T-helper 1 cell treated with Interleukin-12 subunit alpha and Interleukin-12 subunit beta and Interleukin-4 antibody, amounts not matched to agents 30 μg/mL and 1 μg/mL, for 36 hours (primary cell): ENCODE measurements around the gene DIS3L2.

Source experiments
- H3K27ac Mint-ChIP-seq: one replicate; pipeline ENCODE4 v1.8.0; 2021; ENCODE audit warnings: mild to moderate bottlenecking, mixed read lengths
- H3K27me3 Mint-ChIP-seq: one replicate; pipeline ENCODE4 v1.8.0; 2021; ENCODE audit warnings: low read depth, mixed read lengths
- H3K36me3 Mint-ChIP-seq: one replicate; pipeline ENCODE4 v1.8.0; 2021; ENCODE audit warnings: low read depth, mixed read lengths
- H3K4me1 Mint-ChIP-seq: one replicate; pipeline ENCODE4 v1.8.0; 2021; ENCODE audit warnings: low read depth, mixed read lengths
- H3K4me3 Mint-ChIP-seq: one replicate; pipeline ENCODE4 v1.8.0; 2021; ENCODE audit warnings: mild to moderate bottlenecking, moderate library complexity, mixed read lengths
- H3K9me3 Mint-ChIP-seq: one replicate; pipeline ENCODE4 v1.8.0; 2021; ENCODE audit warnings: mixed read lengths

Gene DIS3L2

GRCh38 chr2:232341061-232341738, 379.7 kb downstream of the DIS3L2 start:
- Mint-ChIP-seq H3K9me3 (no peaks in the 10 kb centered on the region), H3K36me3 (no peaks in the 10 kb centered on the region), H3K27me3 (peaks cover 9% of the 10 kb centered on the region)

GRCh38 chr2:232341739-232342126, 380.2 kb downstream of the DIS3L2 start:
- no peaks in the 10 kb centered on the region for H3K4me1 Mint-ChIP-seq
- no peaks in the 10 kb centered on the region for H3K9me3 Mint-ChIP-seq
- peaks cover 9% of the 10 kb centered on the region for H3K27me3 Mint-ChIP-seq
- no peak overlapping the region for H3K27ac Mint-ChIP-seq
- H3K4me3 Mint-ChIP-seq: no peak overlapping the region
- H3K36me3 Mint-ChIP-seq: no peaks in the 10 kb centered on the region

More at GRCh38 chr2:232341061-232341738, 379.7 kb downstream of the DIS3L2 start:
- no peak overlapping the region for H3K27ac Mint-ChIP-seq
- no peak overlapping the region for H3K4me3 Mint-ChIP-seq
- no peaks in the 10 kb centered on the region for H3K4me1 Mint-ChIP-seq

- no peaks in the 10 kb centered on the region for H3K36me3 Mint-ChIP-seq
- peaks cover 9% of the 10 kb centered on the region for H3K27me3 Mint-ChIP-seq
- no peaks in the 10 kb centered on the region for H3K4me1 Mint-ChIP-seq
Measured at GRCh38 chr2:232342635-232343565, 381.4 kb downstream of the DIS3L2 start.

GRCh38 chr2:232343821-232344220, 382.3 kb downstream of the DIS3L2 start:
- H3K27me3 Mint-ChIP-seq: peaks cover 9% of the 10 kb centered on the region
- H3K4me3 Mint-ChIP-seq: no peak overlapping the region
- no peaks in the 10 kb centered on the region for H3K9me3 Mint-ChIP-seq
- no peak overlapping the region for H3K27ac Mint-ChIP-seq
- peaks cover 2% of the 10 kb centered on the region for H3K4me1 Mint-ChIP-seq
- H3K36me3 Mint-ChIP-seq: no peaks in the 10 kb centered on the region

More at GRCh38 chr2:232342635-232343565, 381.4 kb downstream of the DIS3L2 start:
- Mint-ChIP-seq H3K9me3 (no peaks in the 10 kb centered on the region), H3K27ac (no peak overlapping the region), H3K4me3 (no peak overlapping the region)

GRCh38 chr2:232345251-232345650, 383.7 kb downstream of the DIS3L2 start:
- Mint-ChIP-seq H3K27ac (no peak overlapping the region), H3K27me3 (peaks cover 12% of the 10 kb centered on the region), H3K4me1 (peaks cover 6% of the 10 kb centered on the region), H3K4me3 (no peak overlapping the region), H3K36me3 (no peaks in the 10 kb centered on the region), H3K9me3 (no peaks in the 10 kb centered on the region)

- H3K4me3 Mint-ChIP-seq: no peak overlapping the region
- peaks cover 6% of the 10 kb centered on the region for H3K4me1 Mint-ChIP-seq
- H3K9me3 Mint-ChIP-seq: no peaks in the 10 kb centered on the region
- no peak overlapping the region for H3K27ac Mint-ChIP-seq
- no peaks in the 10 kb centered on the region for H3K36me3 Mint-ChIP-seq
- H3K27me3 Mint-ChIP-seq: peaks cover 18% of the 10 kb centered on the region
Measured at GRCh38 chr2:232347369-232347768, 385.9 kb downstream of the DIS3L2 start.

GRCh38 chr2:232348936-232349335, 387.4 kb downstream of the DIS3L2 start:
- Mint-ChIP-seq H3K27ac (no peak overlapping the region), H3K4me1 (peaks cover 6% of the 10 kb centered on the region), H3K9me3 (no peaks in the 10 kb centered on the region), H3K4me3 (no peak overlapping the region), H3K36me3 (no peaks in the 10 kb centered on the region), H3K27me3 (peaks cover 24% of the 10 kb centered on the region)

- H3K9me3 Mint-ChIP-seq: no peaks in the 10 kb centered on the region
- peaks cover 6% of the 10 kb centered on the region for H3K4me1 Mint-ChIP-seq
- H3K36me3 Mint-ChIP-seq: no peaks in the 10 kb centered on the region
- H3K27ac Mint-ChIP-seq: no peak overlapping the region
- no peak overlapping the region for H3K4me3 Mint-ChIP-seq
- peaks cover 20% of the 10 kb centered on the region for H3K27me3 Mint-ChIP-seq
Measured at GRCh38 chr2:232349546-232349945, 388.0 kb downstream of the DIS3L2 start.

GRCh38 chr2:232349946-232350635, 388.6 kb downstream of the DIS3L2 start:
- H3K4me1 Mint-ChIP-seq: peaks cover 6% of the 10 kb centered on the region
- no peaks in the 10 kb centered on the region for H3K36me3 Mint-ChIP-seq
- no peak overlapping the region for H3K4me3 Mint-ChIP-seq
- no peak overlapping the region for H3K27ac Mint-ChIP-seq
- peaks cover 19% of the 10 kb centered on the region for H3K27me3 Mint-ChIP-seq
- H3K9me3 Mint-ChIP-seq: no peaks in the 10 kb centered on the region

GRCh38 chr2:232350804-232351685, 389.5 kb downstream of the DIS3L2 start:
- no peaks in the 10 kb centered on the region for H3K9me3 Mint-ChIP-seq
- no peaks in the 10 kb centered on the region for H3K36me3 Mint-ChIP-seq
- no peak overlapping the region for H3K27ac Mint-ChIP-seq
- peaks cover 19% of the 10 kb centered on the region for H3K27me3 Mint-ChIP-seq
- H3K4me3 Mint-ChIP-seq: no peak overlapping the region
- H3K4me1 Mint-ChIP-seq: peaks cover 6% of the 10 kb centered on the region

- Mint-ChIP-seq H3K27ac (no peak overlapping the region), H3K36me3 (no peaks in the 10 kb centered on the region), H3K27me3 (peaks cover 25% of the 10 kb centered on the region), H3K4me1 (peaks cover 6% of the 10 kb centered on the region), H3K9me3 (no peaks in the 10 kb centered on the region), H3K4me3 (no peak overlapping the region)
Measured at GRCh38 chr2:232351686-232352510, 390.4 kb downstream of the DIS3L2 start.

- no peak overlapping the region for H3K4me3 Mint-ChIP-seq
- no peaks in the 10 kb centered on the region for H3K9me3 Mint-ChIP-seq
- no peak overlapping the region for H3K27ac Mint-ChIP-seq
- peaks cover 26% of the 10 kb centered on the region for H3K27me3 Mint-ChIP-seq
- H3K36me3 Mint-ChIP-seq: no peaks in the 10 kb centered on the region
- H3K4me1 Mint-ChIP-seq: peaks cover 6% of the 10 kb centered on the region
Measured at GRCh38 chr2:232352511-232353091, 391.1 kb downstream of the DIS3L2 start.

- Mint-ChIP-seq H3K36me3 (no peaks in the 10 kb centered on the region), H3K27me3 (peaks cover 26% of the 10 kb centered on the region), H3K4me1 (peaks cover 6% of the 10 kb centered on the region), H3K27ac (no peak overlapping the region), H3K4me3 (no peak overlapping the region), H3K9me3 (no peaks in the 10 kb centered on the region)
Measured at GRCh38 chr2:232353096-232353495, 391.6 kb downstream of the DIS3L2 start.
